ENCODE data around the gene MAP4K1. TPM values are rescaled to one million over a fixed set of nuclear protein-coding genes. Genes with fewer than 3 reads are reported as not detected.

Gene MAP4K1
- total and polyA plus RNA-seq, 2 of the 13 experiments (the other 11 are each of a cell fraction or from before 2014, with no cell fraction given), result 0.24 to 0.89 TPM

DNA sequence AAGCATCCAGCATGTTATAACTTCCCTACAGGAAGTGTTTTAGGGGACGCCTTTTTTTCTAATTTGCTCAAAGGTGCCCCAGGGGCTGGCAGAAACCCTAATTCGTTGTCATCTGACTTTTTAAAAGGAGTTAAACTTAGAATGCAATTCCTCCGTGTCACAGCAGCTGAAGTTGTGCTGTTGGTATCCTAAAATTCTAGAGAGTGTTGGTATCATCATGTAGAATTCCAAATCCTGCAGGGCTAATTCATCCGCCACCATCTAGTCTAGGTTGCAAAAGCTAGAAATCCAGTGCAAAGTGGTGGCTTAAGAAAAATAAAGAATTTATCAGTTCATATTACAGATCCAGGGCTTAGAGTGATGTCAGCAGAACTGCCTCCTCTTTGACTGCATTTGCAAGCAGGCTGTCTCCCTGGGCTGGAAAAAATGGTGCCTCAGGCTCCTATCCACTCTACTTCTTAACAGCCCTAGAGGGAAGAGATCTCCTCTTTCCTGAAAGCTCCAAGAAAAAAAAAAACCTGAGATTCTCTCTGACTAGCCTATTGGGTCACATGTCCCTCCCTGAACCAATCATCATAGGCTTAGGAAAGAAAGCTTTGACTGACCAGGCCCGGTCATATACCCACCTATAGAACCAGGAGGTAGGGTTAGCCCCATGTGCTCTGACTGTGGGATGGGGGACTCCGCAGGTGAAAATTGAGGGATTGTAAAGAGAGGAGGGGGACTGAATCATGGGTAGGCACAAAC lies 73.0 kb downstream of the MAP4K1 start:
- ATAC-seq (no peak), FAIRE-seq (no peak), DNase-seq (ENCODE audit: low spot score) (no peak)
- no TSS peak for BruUV-seq (replicated peaks)
- Histone ChIP-seq H3K9me3 (ENCODE audit: low read length) (no peaks in the 10 kb centered on the region), H3K9ac (ENCODE audit: insufficient read depth, low read depth, low read length) (no peak overlapping the region), H4K20me1 (ENCODE audit: insufficient read depth, low read length) (no peaks in the 10 kb centered on the region), H3K4me1 (ENCODE audit: insufficient read depth, low read length) (peaks cover 19% of the 10 kb centered on the region), H3K27ac (ENCODE audit: extremely low read length, insufficient read depth, low read length) (no peak overlapping the region), H2AFZ (ENCODE audit: low read length) (no peak overlapping the region), H3K36me3 (replicated peaks in 1 of 2; ENCODE audit: control insufficient read depth in 1 of 2, insufficient read depth in 2 of 2, low read length in 2 of 2) (no peaks in the 10 kb centered on the region), H3K4me2 (ENCODE audit: low read depth, low read length) (peak overlapping the region; percentile 63), H3K79me2 (ENCODE audit: insufficient read depth, low read length) (no peaks in the 10 kb centered on the region), H3K4me3 (replicated peaks in 1 of 3; ENCODE audit: insufficient read depth in 1 of 3, low read depth in 2 of 3, low read length in 3 of 3) (no peak overlapping the region), H3K27me3 (ENCODE audit: control insufficient read depth in 1 of 2, insufficient read depth in 2 of 2, low read length in 2 of 2) (peaks cover 0 to 5% of the 10 kb centered on the region in 2 experiments; a peak in 2 of 5 replicates)
- intact Hi-C loops (cut with micrococcal nuclease; ENCODE audit: unreplicated experiment) (loop anchor here (1.0 kb wide), 1 partner anchor 90 kb away; no protein-coding TSS in a partner anchor), in situ Hi-C loops (cut with HindIII; ENCODE audit: extremely low pct_ligation_motif_present, low pct_unique_long_range_greater_than_20kb) (loop anchor here (10.0 kb wide), 1 partner anchor 90 kb away; no protein-coding TSS in a partner anchor)
- ChIA-PET POLR2A (interaction anchor here (1.0 kb wide), 1 partner anchor 74 kb away, joined by 6 read pairs; the partner anchor contains the start of gene EIF3K), CTCF (ENCODE audit: low intra/inter-chr PET ratio, low total read pairs) (interaction anchor here (1.8 kb wide), 1 partner anchor 90 kb away, joined by 13 read pairs; no protein-coding TSS in a partner anchor)
- 43% methylated on average over 6 of the region's 6 CpGs for WGBS (ENCODE audit: low lambda C conversion rate)
- TF ChIP-seq RAD21 (CRISPR knock-in tag; IDR thresholded peaks at IDR 0.05), result peak; percentile 54; the same call in 1 of the 2 replicates
- TF ChIP-seq, protein P1, sequence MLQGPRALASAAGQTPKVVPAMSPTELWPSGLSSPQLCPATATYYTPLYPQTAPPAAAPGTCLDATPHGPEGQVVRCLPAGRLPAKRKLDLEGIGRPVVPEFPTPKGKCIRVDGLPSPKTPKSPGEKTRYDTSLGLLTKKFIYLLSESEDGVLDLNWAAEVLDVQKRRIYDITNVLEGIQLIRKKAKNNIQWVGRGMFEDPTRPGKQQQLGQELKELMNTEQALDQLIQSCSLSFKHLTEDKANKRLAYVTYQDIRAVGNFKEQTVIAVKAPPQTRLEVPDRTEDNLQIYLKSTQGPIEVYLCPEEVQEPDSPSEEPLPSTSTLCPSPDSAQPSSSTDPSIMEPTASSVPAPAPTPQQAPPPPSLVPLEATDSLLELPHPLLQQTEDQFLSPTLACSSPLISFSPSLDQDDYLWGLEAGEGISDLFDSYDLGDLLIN (CRISPR knock-in tag; IDR thresholded peaks at IDR 0.05; ENCODE audit: borderline replicate concordance), result no peak
- TF ChIP-seq, protein P2, sequence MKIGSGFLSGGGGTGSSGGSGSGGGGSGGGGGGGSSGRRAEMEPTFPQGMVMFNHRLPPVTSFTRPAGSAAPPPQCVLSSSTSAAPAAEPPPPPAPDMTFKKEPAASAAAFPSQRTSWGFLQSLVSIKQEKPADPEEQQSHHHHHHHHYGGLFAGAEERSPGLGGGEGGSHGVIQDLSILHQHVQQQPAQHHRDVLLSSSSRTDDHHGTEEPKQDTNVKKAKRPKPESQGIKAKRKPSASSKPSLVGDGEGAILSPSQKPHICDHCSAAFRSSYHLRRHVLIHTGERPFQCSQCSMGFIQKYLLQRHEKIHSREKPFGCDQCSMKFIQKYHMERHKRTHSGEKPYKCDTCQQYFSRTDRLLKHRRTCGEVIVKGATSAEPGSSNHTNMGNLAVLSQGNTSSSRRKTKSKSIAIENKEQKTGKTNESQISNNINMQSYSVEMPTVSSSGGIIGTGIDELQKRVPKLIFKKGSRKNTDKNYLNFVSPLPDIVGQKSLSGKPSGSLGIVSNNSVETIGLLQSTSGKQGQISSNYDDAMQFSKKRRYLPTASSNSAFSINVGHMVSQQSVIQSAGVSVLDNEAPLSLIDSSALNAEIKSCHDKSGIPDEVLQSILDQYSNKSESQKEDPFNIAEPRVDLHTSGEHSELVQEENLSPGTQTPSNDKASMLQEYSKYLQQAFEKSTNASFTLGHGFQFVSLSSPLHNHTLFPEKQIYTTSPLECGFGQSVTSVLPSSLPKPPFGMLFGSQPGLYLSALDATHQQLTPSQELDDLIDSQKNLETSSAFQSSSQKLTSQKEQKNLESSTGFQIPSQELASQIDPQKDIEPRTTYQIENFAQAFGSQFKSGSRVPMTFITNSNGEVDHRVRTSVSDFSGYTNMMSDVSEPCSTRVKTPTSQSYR (CRISPR knock-in tag; IDR thresholded peaks at IDR 0.05; ENCODE audit: borderline replicate concordance), result no peak
- no peak for TF ChIP-seq MYC (CRISPR knock-in tag; IDR thresholded peaks at IDR 0.05; ENCODE audit: borderline replicate concordance)
- TF ChIP-seq, protein P3, sequence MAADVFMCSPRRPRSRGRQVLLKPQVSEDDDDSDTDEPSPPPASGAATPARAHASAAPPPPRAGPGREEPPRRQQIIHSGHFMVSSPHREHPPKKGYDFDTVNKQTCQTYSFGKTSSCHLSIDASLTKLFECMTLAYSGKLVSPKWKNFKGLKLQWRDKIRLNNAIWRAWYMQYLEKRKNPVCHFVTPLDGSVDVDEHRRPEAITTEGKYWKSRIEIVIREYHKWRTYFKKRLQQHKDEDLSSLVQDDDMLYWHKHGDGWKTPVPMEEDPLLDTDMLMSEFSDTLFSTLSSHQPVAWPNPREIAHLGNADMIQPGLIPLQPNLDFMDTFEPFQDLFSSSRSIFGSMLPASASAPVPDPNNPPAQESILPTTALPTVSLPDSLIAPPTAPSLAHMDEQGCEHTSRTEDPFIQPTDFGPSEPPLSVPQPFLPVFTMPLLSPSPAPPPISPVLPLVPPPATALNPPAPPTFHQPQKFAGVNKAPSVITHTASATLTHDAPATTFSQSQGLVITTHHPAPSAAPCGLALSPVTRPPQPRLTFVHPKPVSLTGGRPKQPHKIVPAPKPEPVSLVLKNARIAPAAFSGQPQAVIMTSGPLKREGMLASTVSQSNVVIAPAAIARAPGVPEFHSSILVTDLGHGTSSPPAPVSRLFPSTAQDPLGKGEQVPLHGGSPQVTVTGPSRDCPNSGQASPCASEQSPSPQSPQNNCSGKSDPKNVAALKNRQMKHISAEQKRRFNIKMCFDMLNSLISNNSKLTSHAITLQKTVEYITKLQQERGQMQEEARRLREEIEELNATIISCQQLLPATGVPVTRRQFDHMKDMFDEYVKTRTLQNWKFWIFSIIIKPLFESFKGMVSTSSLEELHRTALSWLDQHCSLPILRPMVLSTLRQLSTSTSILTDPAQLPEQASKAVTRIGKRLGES (CRISPR knock-in tag; IDR thresholded peaks at IDR 0.05; ENCODE audit: borderline replicate concordance), result no peak
- TF ChIP-seq, protein P4, sequence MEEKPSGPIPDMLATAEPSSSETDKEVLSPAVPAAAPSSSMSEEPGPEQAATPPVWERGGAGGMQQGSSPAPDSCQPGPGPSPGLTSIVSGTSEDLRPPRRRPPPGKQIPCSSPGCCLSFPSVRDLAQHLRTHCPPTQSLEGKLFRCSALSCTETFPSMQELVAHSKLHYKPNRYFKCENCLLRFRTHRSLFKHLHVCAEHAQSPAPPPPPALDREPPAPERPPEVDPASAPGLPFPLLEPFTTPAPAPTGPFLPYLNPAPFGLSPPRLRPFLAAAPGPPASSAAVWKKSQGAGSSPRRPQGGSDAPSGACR (CRISPR knock-in tag; IDR thresholded peaks at IDR 0.05), result no peak
- 0 out of 2 replicates have a peak, but pooled peaks have one; percentile 1 for TF ChIP-seq ZNF264 (CRISPR knock-in tag; IDR thresholded peaks at IDR 0.05)
- no peak for TF ChIP-seq MIER3 (CRISPR knock-in tag; IDR thresholded peaks at IDR 0.05; ENCODE audit: borderline replicate concordance)
- no peak for TF ChIP-seq ATM (IDR thresholded peaks at IDR 0.05; ENCODE audit: borderline replicate concordance)
- TF ChIP-seq ZNF713 (CRISPR knock-in tag; IDR thresholded peaks at IDR 0.05), result no peak
- TF ChIP-seq TEAD3 (CRISPR knock-in tag; optimal IDR thresholded peaks at IDR 0.05; ENCODE audit: borderline replicate concordance), result no peak
- no peak for TF ChIP-seq ZNF558 (CRISPR knock-in tag; IDR thresholded peaks at IDR 0.05; ENCODE audit: borderline replicate concordance)
- TF ChIP-seq, protein P5, sequence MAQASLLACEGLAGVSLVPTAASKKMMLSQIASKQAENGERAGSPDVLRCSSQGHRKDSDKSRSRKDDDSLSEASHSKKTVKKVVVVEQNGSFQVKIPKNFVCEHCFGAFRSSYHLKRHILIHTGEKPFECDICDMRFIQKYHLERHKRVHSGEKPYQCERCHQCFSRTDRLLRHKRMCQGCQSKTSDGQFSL (CRISPR knock-in tag; IDR thresholded peaks at IDR 0.05), result no peak

All from HepG2 (cell line).